Right renal cortex interstitium (tissue), 3 donors: ENCODE data around the gene CAMK2A. TPM values are rescaled to one million over a fixed set of nuclear protein-coding genes. Genes with fewer than 3 reads are reported as not detected.

Experiments used
- DNase-seq, 3 donors: peaks; one replicate each; pipeline ENCODE4 v3.0.0-alpha.2; 2013; ENCODE audit warnings: low read depth in 3 of 3, low spot score in 2 of 3
- polyA plus RNA-seq, 3 donors: library from polyadenylated mRNA; unstranded; fragments of 120-200 nt; gene quantifications; one replicate each; pipeline ENCODE4 v1.2.1, GENCODE V29; 2013; ENCODE audit not compliant: insufficient read length in 3 of 3

Gene CAMK2A
- polyA plus RNA-seq, 3 donors: 2.5 to 4.4 (median 2.5) TPM

GRCh38 chr5:150190503-150190979, 99.0 kb downstream of the CAMK2A start:
- DNase-seq: no peak

- DNase-seq: no peak
These were observed 99.7 kb downstream of the CAMK2A start, which contains the start of gene SLC6A7 for GRCh38 chr5:150189728-150190502. TSS of gene SLC6A7 (plus strand) at chr5:150190062. CDS start at chr5:150190328, 266 bp downstream.

GRCh38 chr5:150189326-150189725, 100.2 kb downstream of the CAMK2A start:
- DNase-seq: no peak

GRCh38 chr5:150188146-150188842, 101.3 kb downstream of the CAMK2A start:
- no peak for DNase-seq

GRCh38 chr5:150186897-150187296, 102.7 kb downstream of the CAMK2A start:
- DNase-seq: no peak

- DNase-seq: no peak
These were observed 103.4 kb downstream of the CAMK2A start for GRCh38 chr5:150186137-150186536.

GRCh38 chr5:150184990-150185912, 104.3 kb downstream of the CAMK2A start:
- no peak for DNase-seq

- DNase-seq: no peak
These were observed 105.6 kb downstream of the CAMK2A start for GRCh38 chr5:150184006-150184405.

GRCh38 chr5:150183436-150183835, 106.1 kb downstream of the CAMK2A start:
- DNase-seq: no peak

GRCh38 chr5:150182774-150183173, 106.8 kb downstream of the CAMK2A start:
- DNase-seq: no peak

GRCh38 chr5:150181766-150182545, 107.6 kb downstream of the CAMK2A start:
- no peak for DNase-seq

- DNase-seq: no peak
These were observed 108.5 kb downstream of the CAMK2A start for GRCh38 chr5:150181027-150181426.

GRCh38 chr5:150180241-150181026, 109.1 kb downstream of the CAMK2A start:
- DNase-seq: no peak

GRCh38 chr5:150179019-150179620, 110.5 kb downstream of the CAMK2A start:
- no peak for DNase-seq

GRCh38 chr5:150178262-150178661, 111.3 kb downstream of the CAMK2A start:
- no peak for DNase-seq

- DNase-seq: no peak
These were observed 111.9 kb downstream of the CAMK2A start for GRCh38 chr5:150177721-150178120.

GRCh38 chr5:150176745-150177477, 112.7 kb downstream of the CAMK2A start:
- no peak for DNase-seq

GRCh38 chr5:150175536-150175935, 114.0 kb downstream of the CAMK2A start:
- no peak for DNase-seq
